Lung (tissue), 12 donors: Measurements from ENCODE around the gene DPP3. TPM values are rescaled to one million over a fixed set of nuclear protein-coding genes. Genes with fewer than 3 reads are reported as not detected.

Experiments
- ATAC-seq: fragments of 200-7000 bp; cut with Tn5 transposase; one replicate; pipeline ENCODE4 v1.9.1; 2020; ENCODE audit warnings: moderate number of reproducible peaks; ENCODE audit not compliant: insufficient read depth, low FRiP score
- DNase-seq, 3 donors: peaks; one replicate each; pipeline ENCODE4 v3.0.0-alpha.2; 2013 to 2017
- H3K27ac ChIP-seq, 2 donors: one replicate each; pipeline ENCODE4 v1.5.1; 2013; ENCODE audit warnings: mild to moderate bottlenecking in 2 of 2, moderate library complexity in 2 of 2, control low read depth in 1 of 2, inconsistent platforms in 1 of 2, low read depth in 1 of 2, low read length in 1 of 2
- H3K27me3 ChIP-seq, 3 donors: one replicate each; pipeline ENCODE4 v1.5.1; 2013; ENCODE audit warnings: low read length in 2 of 3; ENCODE audit not compliant: control insufficient read depth in 3 of 3, insufficient read depth in 3 of 3
- H3K36me3 ChIP-seq, 4 donors: one replicate each; pipeline ENCODE4 v1.5.1; 2013; ENCODE audit warnings: low read length in 4 of 4, mild to moderate bottlenecking in 1 of 4, moderate library complexity in 1 of 4; ENCODE audit not compliant: control insufficient read depth in 4 of 4, insufficient read depth in 4 of 4
- H3K4me1 ChIP-seq, 5 donors: one replicate each; pipeline ENCODE4 v1.5.1; 2013; ENCODE audit warnings: low read length in 5 of 5, mild to moderate bottlenecking in 2 of 5, moderate library complexity in 1 of 5; ENCODE audit not compliant: control insufficient read depth in 5 of 5, insufficient read depth in 5 of 5
- H3K4me3 ChIP-seq: one replicate; pipeline ENCODE4 v1.5.1; 2013; ENCODE audit warnings: mild to moderate bottlenecking, control low read depth, moderate library complexity
- H3K9ac ChIP-seq, 2 donors: one replicate each; pipeline ENCODE4 v1.5.1; 2013; ENCODE audit warnings: low read length in 2 of 2, control low read depth in 1 of 2; ENCODE audit not compliant: insufficient read depth in 1 of 2
- H3K9me3 ChIP-seq, 4 donors: one replicate each; pipeline ENCODE4 v1.5.1; 2013; ENCODE audit warnings: low read length in 3 of 4, mild to moderate bottlenecking in 1 of 4, moderate library complexity in 1 of 4; ENCODE audit not compliant: control insufficient read depth in 4 of 4, insufficient read depth in 3 of 4
- WGBS, 2 donors: extraction: QIAGEN DNeasy Blood & Tissue Kit; methylation state at CpG; one replicate each; pipeline ENCODE4 v1.1.7; 2013; 5-methylcytosine and 5-hydroxymethylcytosine counted together
- polyA plus RNA-seq, 2 donors: library from polyadenylated mRNA; stranded (reverse); fragments of 200-250 nt; gene quantifications; one replicate each; pipeline ENCODE4 v1.2.1, GENCODE V29; 2013
- total RNA-seq, 2 donors: library from RNA; depleted of rRNA in 1 of 2; stranded (reverse); fragments of >200 nt in 1 of 2; gene quantifications; one replicate each; pipeline ENCODE4 v1.2.1, GENCODE V29; 2014 to 2021
- TF ChIP-seq, protein P1 (sequence below): IDR thresholded peaks from 2 replicates; pipeline ENCODE4 v1.5.1; 2012; ENCODE audit warnings: mild to moderate bottlenecking; ENCODE audit errors: control extremely low read depth, extremely low read depth
- donor health status: control.
- donor health status: control.
- donor health status: Bipolar disorder and iron deficiency.
- donor health status: healthy.
- donor health status: DM: yes; HTN: yes; CAD: no.

DPP3 gene
- total and polyA plus RNA-seq, 4 donors: 25.4 to 76.3 (median 44.7) TPM

DNA sequence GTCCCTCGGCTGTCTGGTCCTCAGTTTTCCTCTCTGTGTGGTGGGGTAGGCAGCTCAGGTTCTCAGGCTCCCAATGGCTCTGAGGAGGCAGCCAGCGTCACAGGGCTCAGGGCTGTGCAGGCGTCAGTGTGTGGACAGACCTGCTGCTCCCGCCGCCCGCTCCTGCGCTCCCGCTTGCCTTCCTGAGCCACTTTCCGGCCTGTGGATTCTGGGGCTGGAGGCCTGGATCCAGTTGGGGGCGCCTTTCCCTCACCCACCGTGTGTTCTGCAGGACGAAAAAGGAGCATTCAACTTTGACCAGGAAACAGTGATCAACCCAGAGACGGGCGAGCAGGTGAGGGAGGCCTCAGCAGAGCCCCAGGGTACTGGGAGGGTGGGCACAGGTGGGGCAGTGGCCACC, 14.7 kb downstream of the DPP3 start:
- TF ChIP-seq, protein P1, sequence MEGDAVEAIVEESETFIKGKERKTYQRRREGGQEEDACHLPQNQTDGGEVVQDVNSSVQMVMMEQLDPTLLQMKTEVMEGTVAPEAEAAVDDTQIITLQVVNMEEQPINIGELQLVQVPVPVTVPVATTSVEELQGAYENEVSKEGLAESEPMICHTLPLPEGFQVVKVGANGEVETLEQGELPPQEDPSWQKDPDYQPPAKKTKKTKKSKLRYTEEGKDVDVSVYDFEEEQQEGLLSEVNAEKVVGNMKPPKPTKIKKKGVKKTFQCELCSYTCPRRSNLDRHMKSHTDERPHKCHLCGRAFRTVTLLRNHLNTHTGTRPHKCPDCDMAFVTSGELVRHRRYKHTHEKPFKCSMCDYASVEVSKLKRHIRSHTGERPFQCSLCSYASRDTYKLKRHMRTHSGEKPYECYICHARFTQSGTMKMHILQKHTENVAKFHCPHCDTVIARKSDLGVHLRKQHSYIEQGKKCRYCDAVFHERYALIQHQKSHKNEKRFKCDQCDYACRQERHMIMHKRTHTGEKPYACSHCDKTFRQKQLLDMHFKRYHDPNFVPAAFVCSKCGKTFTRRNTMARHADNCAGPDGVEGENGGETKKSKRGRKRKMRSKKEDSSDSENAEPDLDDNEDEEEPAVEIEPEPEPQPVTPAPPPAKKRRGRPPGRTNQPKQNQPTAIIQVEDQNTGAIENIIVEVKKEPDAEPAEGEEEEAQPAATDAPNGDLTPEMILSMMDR: no peak
- Histone ChIP-seq H3K27ac (no peak overlapping the region), H3K9me3 (no peaks in the 10 kb centered on the region), H3K4me3 (no peak overlapping the region), H3K36me3 (peaks cover 0 to 40% (median 1%) of the 10 kb centered on the region in 4 donors), H3K9ac (no peak overlapping the region), H3K4me1 (no peaks in the 10 kb centered on the region), H3K27me3 (no peaks in the 10 kb centered on the region)
- no peak for DNase-seq
- WGBS, 2 donors: 92 to 97% methylated on average over 14 of the region's 14 CpGs
- no peak for ATAC-seq

GRCh38 chr11:66495401-66495854, 15.2 kb downstream of the DPP3 start:
- H3K9ac ChIP-seq: no peak overlapping the region
- no peaks in the 10 kb centered on the region for H3K27me3 ChIP-seq
- no peaks in the 10 kb centered on the region for H3K9me3 ChIP-seq
- no peak for DNase-seq
- H3K4me3 ChIP-seq: no peak overlapping the region
- TF ChIP-seq, protein P1: no peak
- no peaks in the 10 kb centered on the region for H3K4me1 ChIP-seq
- whole genome bisulfite sequencing, 2 donors: 97% methylated on average over 13 to 17 of the region's 17 CpGs
- ATAC-seq: no peak
- peaks cover 0 to 38% (median 1%) of the 10 kb centered on the region in 4 donors for H3K36me3 ChIP-seq
- no peak overlapping the region for H3K27ac ChIP-seq

GRCh38 chr11:66497206-66497605, 17.0 kb downstream of the DPP3 start:
- no peak overlapping the region for H3K9ac ChIP-seq
- DNase-seq (no peak), ATAC-seq (no peak)
- WGBS, 2 donors: 98 to 99% methylated on average over 16 of the region's 16 CpGs
- H3K27me3 ChIP-seq: no peaks in the 10 kb centered on the region
- no peak overlapping the region for H3K27ac ChIP-seq
- H3K4me3 ChIP-seq: no peak overlapping the region
- no peaks in the 10 kb centered on the region for H3K9me3 ChIP-seq
- peaks cover 0 to 30% (median 1%) of the 10 kb centered on the region in 4 donors for H3K36me3 ChIP-seq
- TF ChIP-seq, protein P1: no peak
- no peaks in the 10 kb centered on the region for H3K4me1 ChIP-seq

DNA sequence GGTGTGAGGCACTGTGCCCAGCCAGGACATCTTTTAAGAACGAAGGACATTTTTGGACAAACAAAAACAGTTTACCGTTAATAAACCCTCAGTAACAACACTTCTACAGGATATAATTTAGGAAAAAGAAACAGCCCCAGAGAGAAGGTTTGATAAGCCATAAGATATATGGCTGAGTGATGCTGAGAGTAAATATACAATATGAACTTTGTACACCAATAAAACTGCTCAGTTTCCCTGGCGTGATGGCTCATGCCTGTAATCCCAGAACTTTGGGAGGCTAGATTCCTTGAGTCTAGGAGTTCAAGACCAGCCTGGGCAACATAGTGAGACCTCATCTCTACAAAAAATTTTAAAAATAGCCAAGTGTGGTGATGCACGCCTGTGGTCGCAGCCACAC, 18.3 kb downstream of the DPP3 start:
- Histone ChIP-seq H3K27ac (no peak overlapping the region), H3K27me3 (no peaks in the 10 kb centered on the region), H3K9me3 (no peaks in the 10 kb centered on the region), H3K36me3 (peaks cover 0 to 19% (median 1%) of the 10 kb centered on the region in 4 donors), H3K9ac (no peak overlapping the region), H3K4me3 (no peak overlapping the region), H3K4me1 (no peaks in the 10 kb centered on the region)
- ATAC-seq (no peak), DNase-seq (no peak)
- TF ChIP-seq, protein P1: no peak
- 95 to 98% methylated on average over 5 of the region's 5 CpGs for WGBS, 2 donors
